Activated CD4-positive, alpha-beta T cell treated with anti-CD3 and anti-CD28 coated beads, Interleukin-2, Interleukin-6, amounts not matched to agents 100 ng/mL and 50 ng/mL, durations not matched to agents 16 hours and 8 hours (primary cell): ENCODE results near the gene MTCH2.

Source experiments
- DNase-seq: peaks from one replicate; pipeline ENCODE4 v3.0.0-alpha.2; 2020

Gene MTCH2

GRCh38 chr11:47631473-47631872, 10.9 kb downstream of the MTCH2 start:
- DNase-seq, result no peak

DNA sequence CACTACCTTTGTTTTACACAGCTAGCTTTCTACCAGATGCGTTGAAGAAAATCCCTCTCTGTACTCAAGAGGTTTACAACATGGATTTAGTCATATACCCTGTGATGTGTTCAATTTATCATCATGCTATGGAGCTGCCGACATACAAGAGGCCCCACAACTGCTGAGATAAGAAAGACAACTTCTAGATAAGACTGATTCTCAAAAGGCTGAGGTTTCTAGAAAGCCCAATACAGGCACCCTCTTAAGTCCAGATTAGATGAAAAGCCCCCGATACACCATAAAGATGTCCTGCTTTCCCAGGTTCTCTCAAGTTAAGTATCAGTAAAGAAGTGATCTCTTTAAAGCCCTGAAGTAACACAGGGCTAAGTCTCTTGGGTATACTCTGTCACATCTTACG, 14.3 kb downstream of the MTCH2 start:
- DNase-seq, result no peak

- no peak for DNase-seq
Measured at GRCh38 chr11:47626234-47626633, 16.1 kb downstream of the MTCH2 start.

DNA sequence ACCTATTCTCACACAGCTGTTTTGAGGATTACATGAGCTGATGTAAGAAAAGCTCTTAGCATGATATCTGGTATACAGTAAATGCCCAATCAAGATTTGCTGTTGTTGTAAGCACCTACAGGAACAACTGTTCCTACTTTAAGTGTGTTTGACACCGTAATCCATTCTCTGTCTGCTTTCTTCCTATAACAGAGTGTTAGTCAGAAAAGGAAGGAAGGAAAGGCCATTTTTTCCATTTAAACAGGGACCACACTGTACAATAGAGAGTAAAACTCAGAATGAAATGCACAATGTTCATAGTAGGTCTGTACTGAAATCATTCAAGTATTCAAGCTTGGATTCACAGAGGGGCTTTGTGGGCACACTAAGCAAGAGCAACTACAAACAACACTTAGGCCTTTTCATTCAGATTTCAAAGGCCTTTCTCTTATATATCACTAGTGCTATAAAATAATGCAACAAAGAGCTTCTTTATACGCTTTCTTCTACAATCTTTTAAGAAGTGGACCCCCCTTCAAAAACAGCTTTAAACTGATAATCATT, 21.5 kb downstream of the MTCH2 start:
- no peak for DNase-seq

DNA sequence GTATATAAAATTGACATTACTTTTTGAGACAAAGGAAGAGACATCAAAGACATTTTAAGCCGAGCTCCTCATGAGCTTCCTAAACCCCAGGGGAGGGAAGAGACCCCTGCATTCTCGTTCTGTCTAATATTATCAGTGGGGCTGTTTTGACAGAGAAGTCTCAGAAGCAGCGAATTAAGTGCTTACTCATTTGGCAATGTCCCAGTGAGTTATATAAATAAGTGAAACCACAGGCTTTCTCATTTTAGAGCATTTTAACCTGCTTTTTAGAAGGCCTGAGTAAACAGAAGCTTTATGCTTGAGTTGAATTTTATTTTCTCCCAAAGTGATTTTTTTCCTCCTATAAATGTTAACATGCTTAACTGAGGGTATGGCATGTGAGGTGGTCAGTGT, 24.9 kb downstream of the MTCH2 start:
- DNase-seq, result peak; percentile 9

GRCh38 chr11:47616726-47617416, 25.5 kb downstream of the MTCH2 start:
- peak; percentile 28 for DNase-seq

GRCh38 chr11:47615249-47615648, 27.1 kb downstream of the MTCH2 start:
- no peak for DNase-seq

- DNase-seq, result no peak
Measured at GRCh38 chr11:47611348-47611794, 31.0 kb downstream of the MTCH2 start.

GRCh38 chr11:47609675-47610074, 32.7 kb downstream of the MTCH2 start:
- DNase-seq, result no peak

- no peak for DNase-seq
Measured at GRCh38 chr11:47607380-47607779, 35.0 kb downstream of the MTCH2 start.

DNA sequence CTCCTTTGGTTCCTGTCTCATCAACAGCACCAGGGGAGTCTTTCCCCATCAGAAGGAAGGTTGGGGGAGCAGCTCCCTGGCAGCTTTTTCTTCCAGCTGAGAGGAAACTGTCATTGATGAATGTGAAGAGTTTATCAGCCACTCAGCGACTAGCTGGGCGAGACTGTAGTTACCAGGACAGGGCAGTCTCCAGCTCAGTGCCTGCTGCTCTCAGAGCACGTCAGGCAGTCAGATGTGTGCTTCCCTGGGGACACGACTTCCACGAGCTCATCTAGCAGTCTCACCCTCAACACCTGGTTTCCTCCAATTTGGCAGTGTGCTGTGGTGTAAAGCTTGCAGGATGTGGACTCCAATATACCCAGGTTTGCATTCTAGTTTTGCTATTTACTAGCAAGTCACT, 35.6 kb downstream of the MTCH2 start:
- DNase-seq, result no peak

- no peak for DNase-seq
Measured at GRCh38 chr11:47605921-47606320, 36.4 kb downstream of the MTCH2 start.

- no peak for DNase-seq
Measured at GRCh38 chr11:47603295-47603694, 39.1 kb downstream of the MTCH2 start.

DNA sequence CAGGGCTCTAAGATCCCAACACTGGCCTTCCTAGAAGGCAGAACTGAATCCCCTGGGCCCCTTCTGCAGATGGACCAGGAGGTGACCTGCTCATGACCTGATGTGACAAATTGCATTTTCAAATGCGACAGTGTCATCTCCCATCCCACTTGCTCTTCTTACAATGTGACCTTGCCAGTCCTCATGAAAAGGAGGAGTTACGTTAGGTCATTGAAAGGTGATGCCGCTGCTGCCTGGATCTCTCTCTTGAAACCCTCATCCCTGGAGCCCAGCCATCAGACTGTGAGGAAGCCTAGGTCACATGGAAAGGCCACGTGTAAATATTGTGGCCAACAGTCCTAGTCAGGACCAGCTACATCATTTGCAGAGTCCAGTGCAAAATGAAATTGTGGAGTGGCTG, 42.5 kb downstream of the MTCH2 start:
- no peak for DNase-seq

- DNase-seq, result no peak
Measured at GRCh38 chr11:47595967-47596366, 46.4 kb downstream of the MTCH2 start.

DNA sequence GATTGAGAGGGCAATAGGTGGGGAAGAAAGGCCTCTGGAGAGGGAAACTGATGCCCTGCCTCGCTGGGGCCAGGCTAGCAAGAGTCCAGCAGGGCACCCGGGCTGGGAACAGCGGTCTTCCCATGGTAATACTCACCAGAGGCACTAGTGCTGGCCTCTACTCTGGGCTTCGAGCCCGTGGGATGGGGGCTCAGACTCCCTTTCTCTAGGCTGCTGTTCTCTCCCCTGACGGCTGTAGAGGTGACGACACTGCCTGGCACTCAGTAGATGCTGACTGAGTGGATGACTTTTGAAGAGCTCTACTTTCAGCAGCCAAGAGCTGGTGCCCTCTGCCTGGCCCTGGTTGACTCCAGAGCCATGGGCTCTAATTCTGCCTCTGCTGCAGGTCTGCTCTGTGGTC, 47.3 kb downstream of the MTCH2 start:
- no peak for DNase-seq

GRCh38 chr11:47593934-47594855, 48.2 kb downstream of the MTCH2 start, which contains the start of gene C1QTNF4:
Gene C1QTNF4 (minus strand): TSS chr11:47594411. CDS start chr11:47590810, 3,601 bp downstream.
- no peak for DNase-seq

GRCh38 chr11:47593492-47593933, 48.8 kb downstream of the MTCH2 start:
- DNase-seq, result no peak

DNA sequence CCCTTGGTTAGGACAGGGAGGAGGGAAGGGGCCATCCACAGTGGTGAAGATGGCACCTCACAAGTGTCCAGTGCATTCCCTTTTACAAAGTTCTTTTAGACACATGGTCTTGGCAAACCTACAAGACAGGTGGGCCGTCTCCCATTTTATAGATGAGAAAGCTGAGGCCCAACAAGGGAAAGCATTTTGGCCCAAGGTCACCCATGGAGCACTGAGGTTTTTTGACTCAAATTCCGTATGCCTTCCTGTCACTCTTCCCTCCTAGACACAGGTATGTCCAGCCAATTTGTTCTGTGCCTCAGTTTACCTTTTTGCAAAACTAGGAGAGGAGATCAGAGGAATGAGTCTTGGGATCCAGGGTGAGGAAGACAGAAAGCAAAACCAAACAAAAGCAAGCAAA, 49.4 kb downstream of the MTCH2 start:
- DNase-seq, result no peak

DNA sequence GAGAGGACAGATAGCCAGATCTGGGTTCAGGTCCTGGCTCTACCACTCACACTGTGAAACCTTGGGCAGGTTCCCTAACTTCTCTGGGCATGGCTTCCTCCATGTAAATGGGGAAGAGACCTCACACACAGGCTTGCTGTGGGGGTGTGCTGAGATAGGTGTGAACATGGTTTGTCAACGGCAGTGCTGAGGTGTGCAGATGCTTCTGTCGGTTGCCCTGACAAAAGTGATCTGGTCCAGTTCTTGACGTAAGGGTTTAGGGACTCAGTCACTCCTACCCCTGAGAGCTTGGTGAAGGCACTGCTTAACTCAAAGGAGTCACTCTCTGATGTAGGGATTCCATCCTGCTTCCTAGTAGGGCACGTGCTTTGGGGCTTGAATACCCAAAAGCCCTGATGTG, 50.1 kb downstream of the MTCH2 start:
- no peak for DNase-seq

DNA sequence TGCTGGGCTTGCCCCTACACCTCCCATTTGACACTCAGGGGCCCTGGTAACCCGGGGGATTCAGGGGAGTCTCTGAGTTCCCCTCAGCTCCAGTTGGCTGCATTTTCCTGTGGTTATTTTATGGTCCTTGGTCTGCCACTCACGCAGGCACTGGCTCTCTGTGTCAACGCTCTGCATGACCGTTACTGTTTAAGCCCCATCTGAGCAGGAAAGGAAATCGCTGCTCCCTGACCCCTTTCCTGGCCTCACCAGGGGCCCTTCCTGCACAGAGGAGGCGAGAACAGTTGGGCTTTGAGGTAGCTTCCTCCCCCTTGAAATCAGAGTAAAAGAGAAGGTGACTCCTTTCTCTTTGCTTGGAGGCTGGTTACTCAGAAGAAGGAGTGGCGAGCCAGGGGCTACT, 50.6 kb downstream of the MTCH2 start:
- DNase-seq, result no peak

DNA sequence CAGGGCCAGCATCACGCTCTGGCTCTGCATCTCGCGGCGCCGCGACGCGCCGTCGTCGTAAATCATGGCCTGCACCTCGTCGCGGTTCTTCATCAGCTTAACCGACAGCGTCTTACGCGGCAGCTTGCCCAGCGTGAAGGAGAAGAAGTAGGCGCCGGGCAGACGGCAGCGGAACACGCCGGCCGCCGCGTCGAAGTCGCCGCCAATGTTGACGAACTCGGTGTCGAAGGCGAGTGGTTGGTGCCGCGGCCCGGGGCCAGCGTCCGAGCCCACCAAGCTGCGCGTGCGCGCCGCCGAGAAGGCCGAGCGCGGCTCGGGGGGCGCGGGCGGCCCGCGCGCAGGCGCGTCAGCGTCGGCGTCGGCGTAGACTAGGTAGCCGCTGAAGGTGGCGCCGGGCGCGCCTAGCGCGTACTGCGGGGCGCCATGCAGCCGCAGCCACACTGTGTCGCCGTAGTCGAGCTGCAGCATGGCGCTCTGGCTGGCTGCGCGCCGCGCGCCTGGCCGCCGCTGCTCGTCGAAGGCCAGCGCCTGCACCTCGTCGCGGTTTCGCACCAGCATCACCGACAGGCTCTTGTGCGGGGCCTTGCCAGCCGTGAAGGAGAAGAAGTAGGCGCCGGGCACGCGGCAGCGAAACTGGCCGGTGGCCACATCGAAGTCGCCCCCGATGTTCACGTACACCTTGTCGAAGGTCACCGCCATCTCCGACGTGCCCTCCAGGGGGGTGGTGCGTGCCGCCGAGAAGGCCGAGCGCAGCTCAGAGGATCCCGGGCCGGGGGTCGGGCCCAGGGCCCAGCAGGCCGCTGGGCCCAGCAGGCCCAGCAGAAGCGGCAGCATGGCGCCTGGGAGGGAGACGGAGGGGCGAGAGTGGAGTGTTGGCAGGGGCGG, 52.1 kb downstream of the MTCH2 start:
- no peak for DNase-seq

DNA sequence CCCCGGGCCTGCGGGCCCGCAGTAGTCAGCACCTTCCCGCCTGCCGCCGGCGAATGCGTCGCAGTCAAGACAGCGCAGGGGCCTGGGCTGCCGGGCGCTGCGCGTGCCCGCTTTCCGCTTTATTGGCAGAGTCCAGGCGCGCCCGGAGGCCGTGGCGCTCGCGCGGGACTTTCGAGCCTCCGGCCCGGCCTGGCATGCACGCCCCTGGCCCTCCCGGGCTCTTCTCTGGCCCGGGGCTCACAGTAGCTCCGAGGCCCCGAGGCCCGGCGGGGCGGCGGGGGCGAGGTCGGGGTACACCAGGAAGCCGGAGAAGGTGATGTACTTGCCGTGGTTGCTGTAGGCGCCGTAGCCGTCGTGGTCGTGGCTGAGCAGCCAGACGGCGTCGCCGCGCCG, 52.8 kb downstream of the MTCH2 start:
- DNase-seq, result no peak
